SKM-1 (cell line): Measurements from ENCODE around the gene KIF2A.
"Not testable (repeated sequence)": the region's sequence is repeated elsewhere in the genome, so short reads cannot be mapped to it uniquely, and the experiment has no call there.

Experiments used
- DNase-seq: peaks from one replicate; lab custom pipeline; 2025; ENCODE audit not compliant: unreplicated experiment; lab: John Stamatoyannopoulos, UW

The KIF2A gene

DNA sequence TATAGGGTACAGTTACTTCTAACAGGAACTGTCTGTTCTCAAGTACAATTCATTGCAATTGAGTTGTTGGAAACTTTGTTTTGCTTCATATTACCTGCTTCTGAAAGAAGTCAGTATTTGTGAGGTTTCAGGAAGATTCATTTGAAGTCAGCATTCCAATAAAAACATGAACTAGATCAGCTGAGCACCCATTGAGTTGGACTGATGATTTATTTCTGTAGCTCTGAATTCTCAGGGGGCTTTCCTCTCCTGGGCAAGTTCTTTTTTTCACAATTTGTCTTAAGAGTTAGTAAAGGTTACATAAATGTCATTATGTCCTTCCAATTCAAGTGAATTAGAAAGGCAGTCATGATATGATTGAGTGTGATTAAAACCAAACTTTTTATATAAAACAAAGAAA, 16.2 kb upstream of the KIF2A start:
- no peak for DNase-seq

DNA sequence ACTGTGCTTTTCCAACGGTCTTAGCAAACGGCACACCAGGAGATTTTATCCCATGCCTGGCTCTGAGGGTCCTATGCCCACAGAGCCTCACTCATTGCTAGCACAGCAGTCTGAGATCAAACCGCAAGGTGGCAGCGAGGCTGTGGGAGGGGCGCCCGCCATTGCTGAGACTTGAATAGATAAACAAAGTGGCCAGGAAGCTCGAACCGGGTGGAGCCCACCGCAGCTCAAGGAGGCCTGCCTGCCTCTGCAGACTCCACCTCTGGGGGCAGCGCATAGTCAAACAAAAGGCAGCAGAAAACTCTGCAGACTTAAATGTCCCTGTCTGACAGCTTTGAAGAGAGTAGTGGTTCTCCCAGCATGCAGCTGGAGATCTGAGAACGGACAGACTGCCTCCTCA, 14.2 kb upstream of the KIF2A start:
- not testable (repeated sequence) for DNase-seq

DNA sequence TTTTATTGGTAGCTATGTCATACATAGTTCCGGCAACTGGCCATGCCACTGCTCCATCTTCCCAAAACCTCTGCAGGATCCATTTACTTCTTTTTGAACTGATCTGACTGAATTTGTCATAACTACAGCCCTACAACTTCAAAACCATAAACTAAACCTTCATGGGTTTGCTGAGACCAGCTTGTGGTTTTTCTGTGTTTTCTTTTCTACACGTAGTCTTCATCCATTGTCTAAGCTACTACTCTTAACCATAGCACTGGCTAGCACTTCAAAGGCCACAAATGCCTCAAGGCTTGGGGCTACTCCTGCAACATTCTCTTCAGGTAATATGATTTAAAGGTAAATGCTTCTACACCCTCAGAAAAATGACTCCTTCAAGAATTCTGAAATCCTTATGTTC, 9.0 kb upstream of the KIF2A start:
- no peak for DNase-seq

DNA sequence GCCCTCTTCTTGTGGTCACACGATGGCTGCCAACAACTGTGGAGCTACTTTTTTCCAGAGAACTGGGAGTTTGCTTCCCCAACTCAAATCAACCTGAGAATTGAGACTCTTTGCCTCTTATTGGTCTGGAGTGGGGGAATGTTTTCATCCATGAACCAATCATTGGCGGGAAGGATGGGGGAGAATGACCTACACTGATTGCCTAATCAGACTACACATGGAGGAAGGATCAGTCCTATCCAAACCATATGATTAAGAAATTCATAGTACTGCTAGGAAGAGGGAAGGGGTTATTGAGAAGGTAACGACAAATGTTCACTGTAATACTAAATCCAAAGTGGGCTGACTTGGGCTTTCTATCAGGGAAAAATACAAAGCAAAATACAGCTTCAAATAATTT, 7.9 kb upstream of the KIF2A start:
- no peak for DNase-seq

DNA sequence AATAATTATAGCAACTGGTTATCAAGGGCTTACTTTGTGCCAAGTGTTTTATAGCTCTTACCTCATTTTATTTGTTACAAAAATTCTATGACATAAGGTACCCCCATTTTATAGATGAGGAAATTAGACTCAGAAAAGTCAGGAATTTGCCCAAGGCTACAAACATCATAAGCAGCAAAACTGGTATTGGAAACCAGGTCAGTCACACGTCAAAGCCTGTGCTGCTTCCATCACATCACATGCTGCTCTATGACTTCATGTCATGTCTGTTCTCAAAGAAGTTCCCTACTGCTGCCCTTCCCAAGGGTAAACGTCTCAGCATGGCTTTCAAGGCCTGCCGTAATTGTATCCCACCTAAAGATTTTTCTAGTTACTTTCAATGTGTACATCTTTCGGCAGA, 6.9 kb upstream of the KIF2A start:
- no peak for DNase-seq

DNA sequence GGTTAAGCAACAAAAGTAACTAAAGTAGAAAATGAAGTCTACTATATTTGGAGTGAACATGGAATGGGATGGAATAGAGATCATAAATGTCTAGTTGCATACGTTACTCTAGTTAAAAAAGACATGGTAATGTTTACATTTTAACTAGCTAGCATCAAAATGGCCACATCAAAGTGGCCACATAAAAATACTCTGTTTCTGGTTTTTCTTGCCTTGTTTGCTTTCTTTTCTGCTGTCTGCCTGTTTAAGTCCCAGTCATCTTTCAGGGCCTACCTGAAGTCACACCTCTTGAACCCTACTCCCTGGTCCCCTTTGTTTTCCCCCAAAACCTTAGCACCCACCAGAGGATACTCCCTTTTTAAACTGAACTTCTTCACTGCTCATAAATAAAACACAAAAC, 6.4 kb upstream of the KIF2A start:
- no peak for DNase-seq

DNA sequence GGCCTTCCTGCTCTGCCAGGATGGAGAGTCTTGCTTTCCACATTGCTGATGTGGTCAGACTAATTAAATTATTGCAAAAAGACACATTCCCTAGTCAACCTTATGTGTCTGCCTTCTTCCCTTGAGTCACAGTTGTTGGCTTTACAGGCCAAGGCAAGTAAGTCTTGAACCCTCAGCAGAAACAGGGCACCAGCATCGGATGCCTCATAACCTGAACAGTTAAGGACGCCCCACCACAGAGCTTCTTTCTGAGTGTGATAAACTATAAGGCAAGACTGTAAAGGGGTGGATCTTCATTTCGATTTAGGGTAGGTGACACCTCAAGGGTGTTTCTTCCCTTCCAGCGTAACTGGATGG, 670 bp upstream of the KIF2A start:
- no peak for DNase-seq

DNA sequence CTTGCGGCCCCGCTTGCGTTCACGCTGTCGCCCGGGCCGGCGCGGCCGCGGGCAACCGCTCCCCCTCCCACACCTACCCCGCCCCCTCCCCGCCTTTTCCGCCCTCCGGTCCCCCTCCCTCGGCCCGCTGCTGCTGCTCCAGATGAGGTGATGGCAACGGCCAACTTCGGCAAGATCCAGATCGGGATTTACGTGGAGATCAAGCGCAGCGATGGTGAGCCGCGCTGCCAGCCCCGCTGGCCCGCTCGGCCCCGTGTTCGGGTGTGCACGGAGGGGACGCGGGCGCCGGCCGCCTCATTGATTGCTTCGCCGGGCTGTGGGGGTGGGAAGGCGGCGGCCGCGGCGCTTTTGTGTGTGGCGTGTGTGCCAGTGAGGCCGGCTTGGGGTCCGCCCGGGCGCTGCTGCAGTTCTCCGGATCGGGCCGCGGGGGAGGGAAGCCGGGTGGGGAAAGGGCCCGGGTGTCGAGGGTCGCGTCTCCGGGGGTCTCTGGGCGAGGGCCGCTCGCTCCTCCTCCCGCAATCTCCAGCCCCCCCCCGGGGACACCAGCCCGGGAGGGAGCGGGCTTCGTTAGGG, 403 bp downstream of the KIF2A start:
- DNase-seq, result no peak

DNA sequence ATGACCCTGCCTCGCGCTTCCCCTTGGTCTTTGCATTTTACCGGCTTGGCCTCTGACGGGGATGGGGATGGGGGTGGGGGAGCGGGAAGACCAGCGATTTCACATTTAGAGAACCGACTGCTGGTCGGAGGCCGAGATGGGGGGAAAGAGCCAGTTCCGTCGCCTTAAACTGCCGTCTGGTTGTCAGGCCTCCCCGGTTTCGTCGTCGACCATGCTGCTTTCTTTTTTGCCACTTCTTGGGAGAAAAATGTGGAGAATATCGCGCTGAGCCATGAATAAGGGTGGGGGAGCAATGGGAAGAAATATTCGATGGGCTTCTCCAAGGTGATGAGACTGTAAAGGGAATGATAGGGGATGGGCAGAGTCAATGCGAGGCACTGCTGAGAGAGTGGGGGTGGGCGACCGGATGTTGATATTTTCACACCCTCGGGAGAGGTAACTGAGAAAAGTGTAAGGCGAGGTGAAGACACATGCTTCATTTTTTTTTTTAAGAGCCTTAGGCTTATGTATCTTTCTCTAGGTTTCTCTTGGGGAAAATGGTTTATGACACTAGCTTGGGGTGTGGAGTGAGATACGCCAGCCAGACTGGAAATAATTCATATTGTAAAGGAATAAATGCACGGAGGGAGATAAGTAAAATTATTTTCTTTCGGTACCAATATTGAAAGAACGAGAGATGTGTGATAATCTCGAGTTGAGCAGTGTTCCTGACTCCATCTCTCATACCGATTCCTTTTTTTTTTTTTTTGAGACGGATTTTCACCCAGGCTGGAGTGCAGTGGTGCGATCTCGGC, 1.1 kb downstream of the KIF2A start:
- DNase-seq, result no peak

DNA sequence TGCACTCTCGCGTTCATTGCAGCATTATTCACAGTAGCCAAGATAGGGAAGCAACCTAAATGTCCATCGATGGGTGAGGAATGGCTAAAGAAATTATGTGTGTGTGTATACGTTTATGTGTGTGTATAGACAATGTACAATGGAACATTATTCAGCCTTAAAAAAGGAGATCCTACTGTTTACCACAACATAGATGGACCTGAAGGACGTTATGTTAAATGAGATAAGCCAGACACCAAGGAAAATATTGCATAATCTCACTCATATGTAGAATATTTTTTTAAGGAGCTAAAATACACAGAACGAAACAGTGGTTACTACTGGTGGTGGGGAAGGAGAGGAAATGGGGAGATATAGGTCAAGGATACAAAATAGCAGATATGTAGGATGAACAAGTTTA, 2.4 kb downstream of the KIF2A start:
- no peak for DNase-seq

DNA sequence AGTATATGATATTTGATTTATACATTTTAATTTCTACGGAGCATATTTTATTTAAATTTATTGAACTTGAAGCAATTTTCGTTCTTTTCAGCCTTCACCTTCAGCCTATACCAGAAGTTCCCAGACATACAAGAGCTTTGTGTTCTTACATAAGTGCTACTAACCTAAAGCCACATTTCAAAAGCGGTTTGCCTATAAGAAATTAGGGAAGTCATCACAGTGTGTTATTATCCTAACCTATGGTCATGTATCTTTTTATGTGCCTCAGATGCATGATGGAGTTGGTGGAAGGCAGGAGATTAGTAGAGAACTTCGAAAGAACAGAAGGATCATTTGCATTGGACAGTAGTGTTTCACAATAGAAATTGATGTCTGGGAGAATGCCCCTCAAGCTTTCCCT, 3.1 kb downstream of the KIF2A start:
- no peak for DNase-seq

DNA sequence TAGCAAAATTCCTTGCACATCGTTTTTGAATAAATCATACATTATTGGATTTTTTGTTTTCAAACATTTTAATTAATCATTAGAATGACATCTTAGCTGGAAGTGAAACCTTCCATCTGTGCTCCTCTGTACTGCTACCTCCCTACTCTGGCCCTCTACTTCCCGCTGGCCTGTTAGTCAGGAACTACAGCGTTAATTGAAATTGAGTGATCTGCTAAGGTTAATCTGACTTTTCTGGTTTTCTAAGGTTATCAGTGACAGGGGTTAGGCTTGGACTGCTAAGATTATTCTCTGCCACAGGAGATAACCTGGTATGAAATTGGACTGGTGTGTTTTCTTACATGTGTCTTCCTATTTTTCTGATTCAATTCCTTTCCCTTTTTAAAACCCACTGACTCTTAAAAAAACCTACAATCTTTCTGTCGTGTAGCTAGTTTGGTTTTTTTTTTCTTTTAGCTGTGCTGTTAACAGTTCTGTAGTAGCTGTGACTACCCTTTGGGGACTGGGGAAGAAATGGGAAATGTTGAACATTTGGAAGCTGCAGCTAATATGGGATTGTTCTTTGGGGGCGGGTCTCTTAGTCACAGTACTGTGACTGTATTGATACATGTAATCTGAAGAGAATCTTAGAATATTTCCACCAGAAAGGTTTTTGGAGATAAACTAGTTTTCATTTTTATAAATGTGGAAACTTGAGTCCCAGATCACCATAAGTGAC, 4.6 kb downstream of the KIF2A start:
- DNase-seq, result no peak

DNA sequence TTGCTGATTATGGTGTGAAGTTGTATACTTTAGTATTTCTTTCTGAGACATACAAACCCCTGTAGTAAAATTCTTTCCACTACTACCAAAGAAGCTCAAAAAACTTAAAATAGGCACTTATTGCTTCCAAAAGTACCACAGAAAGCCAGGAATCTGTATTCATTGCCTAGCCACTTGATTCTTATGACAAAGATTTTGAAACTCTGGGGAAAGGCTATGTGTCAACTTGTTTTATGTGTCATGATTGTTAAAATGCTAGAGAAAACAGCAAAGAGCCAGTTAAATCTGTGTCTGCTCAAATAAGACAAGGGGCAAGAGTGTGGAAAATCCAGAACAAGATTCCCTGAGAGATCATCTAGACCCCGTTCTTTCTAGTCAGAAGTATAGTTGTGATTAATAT, 6.0 kb downstream of the KIF2A start:
- DNase-seq, result no peak

DNA sequence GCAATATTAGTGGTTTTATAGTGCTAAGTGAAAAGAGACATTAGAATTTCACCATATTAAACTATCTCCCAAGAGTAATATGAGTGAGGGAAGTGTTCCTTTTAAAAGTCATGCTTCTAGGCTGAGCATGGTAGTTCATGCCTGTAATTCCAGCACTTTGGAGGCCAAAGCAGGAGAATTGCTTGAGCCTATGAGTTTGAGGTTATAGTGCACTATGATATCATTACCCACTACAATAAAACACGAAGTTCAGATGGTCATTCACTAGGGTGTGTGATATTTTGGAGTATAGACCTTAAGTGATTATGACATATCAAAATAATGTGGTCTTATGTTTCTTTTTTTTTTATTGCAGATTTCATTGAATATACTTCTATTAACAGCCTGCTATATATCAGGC, 6.7 kb downstream of the KIF2A start:
- no peak for DNase-seq

DNA sequence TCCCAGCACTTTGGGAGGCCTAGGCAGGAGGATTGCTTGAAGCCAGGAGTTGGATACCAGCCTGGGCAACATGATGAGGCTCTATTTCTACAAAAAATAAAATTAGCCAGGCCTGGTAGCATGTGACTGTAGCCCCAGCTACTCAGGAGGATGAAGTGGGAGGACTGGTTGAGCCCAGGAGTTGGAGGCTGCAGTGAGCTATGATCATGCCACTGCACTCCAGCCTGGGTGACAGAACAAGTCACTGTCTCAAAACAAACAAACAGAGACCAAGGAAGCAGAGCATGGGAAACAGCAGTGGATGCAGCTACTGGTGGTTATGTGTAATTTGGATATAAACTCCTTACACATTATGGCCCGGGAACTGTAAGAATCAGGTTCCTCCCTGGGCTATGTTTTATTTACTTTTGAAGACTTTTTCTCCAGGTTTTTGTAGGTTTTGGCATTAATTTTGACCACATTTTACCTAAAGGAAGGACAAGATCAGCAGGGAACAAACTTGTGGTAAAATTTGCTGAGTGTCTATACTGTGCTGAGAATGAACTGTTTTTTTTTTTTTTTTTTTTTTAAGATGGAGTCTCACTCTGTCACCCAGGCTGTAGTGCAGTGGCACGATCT, 8.3 kb downstream of the KIF2A start:
- DNase-seq, result no peak

DNA sequence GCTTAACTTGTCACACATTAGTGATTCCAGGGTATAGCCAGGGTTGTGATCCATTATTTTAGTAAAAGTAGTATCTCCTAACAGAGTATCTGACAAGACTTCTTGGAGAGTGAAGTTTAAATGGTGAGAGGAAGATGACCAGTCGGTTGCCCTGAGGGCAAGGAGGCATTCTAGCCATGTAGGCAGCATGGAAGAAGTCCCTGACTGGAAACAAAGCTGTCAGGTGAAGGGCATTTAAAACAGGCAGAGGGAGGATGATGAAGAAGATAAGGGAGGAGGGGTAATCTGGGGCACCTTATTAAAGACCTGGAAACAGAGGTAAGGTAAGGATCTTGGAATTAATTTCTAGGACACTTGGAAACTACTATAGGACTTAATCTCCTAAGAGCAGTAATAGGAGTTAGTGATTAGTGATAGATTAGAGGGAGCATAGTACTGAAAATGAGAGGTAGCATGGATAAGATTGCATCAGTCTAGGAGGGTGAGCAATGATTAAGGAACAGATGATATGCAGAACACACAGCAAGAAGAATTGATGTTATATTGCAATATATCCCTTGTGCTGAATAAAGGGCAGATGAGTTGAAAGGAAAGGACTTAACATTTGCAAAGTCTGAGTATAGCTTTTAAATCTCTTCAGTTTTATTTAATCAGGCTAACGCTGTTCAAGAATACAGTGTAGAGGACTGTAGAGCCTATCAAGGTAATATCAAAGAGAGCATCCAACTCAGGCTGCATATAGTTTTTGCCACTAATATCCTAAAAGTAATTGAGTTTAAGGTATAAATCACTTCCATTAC, 9.6 kb downstream of the KIF2A start:
- no peak for DNase-seq

DNA sequence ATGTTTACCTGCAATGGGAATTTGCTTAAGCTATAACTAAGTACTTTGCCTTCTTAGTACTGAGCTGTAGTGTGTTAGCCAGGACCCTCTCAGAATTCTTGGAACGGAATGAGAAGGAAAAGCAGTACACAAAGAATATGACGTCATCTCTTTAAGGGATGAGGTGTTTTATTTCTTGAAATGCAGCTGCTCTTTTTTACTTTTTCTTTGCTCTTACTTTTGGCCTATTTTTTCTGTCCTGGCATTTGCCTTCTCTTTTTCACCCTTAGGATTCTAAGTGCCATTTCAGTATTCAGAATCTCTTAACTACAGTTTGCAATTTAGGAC, 10.1 kb downstream of the KIF2A start:
- DNase-seq, result no peak

DNA sequence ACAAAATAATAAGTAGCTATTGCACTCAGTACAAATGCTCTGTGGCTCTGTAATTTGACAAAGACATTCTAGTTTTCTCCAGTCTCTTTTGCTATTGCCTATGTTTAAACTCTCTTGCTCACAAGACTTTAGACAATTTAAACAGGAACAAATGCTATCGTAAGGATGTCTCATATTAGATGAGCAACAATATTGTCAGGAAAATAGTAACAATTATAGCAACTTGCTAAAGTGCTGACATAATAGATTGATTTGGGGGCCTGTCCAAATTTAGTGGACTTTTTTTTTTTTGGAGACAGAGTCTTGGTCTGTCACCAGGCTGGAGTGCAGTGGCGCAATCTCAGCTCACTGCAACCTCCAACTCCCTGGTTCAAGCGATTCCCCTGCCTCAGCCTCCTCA, 11.8 kb downstream of the KIF2A start:
- DNase-seq, result no peak

DNA sequence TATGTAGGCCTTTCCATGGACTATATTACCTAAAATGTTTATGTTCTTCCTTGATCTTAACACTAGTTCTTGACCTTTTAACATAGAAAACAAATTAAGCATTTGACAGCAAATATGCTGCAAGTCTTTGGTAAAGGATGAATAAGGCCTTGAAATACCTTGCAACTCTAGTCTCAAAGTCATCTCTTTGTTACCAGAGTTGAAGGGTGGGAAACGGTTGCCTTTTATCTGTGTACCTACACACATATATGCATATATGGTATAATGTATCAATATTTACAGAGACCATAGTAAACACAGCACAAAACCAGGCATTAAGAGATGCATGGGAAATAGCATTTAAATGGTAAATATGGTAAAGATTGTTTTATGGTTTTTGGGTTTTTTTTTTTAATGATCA, 16.5 kb downstream of the KIF2A start:
- no peak for DNase-seq

DNA sequence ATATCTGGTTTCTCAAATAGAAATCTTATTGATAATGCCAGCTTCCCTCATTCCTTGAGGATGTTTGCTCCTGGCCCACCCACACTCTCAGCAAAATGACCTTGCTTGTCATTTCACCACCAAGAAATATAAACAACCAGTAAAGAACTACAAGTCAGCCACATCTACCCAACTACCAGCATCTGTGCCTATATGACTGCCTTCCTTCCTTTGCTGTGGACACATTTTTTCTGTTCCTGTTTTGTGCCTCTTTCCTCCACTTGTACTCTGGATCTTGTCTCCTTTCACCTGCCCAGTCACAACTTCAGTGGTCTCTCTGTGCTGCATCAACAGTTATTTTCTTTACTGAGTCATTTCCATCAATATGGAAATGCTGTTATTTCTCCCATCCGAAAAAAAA, 20.3 kb downstream of the KIF2A start:
- no peak for DNase-seq

DNA sequence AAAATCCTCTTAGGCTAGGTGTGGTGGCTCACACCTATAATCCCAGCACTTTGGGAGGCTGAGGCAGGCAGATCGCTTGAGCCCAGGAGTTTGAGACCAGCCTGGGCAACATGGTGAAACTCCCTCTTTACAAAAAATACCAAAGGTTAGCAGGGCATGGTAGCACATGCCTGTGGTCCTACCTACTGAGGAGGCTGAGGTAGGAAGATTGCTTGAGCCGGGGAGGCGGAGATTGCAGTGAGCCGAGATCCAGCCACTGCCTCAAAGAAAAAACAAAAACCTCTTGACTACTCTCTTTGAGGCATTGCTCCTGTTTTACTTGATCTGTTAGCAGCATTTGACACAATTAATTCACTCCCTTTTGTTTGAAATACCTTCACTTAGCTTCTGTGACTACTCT, 20.7 kb downstream of the KIF2A start:
- no peak for DNase-seq
